Stimulated activated CD8-positive, alpha-beta memory T cell treated with anti-CD3 and anti-CD28 coated beads, Interleukin-2, amount 100 ng/mL, for 1 hour (primary cell): ENCODE results near the gene MIPEP.

ENCODE experiments used
- DNase-seq, 2 donors: peaks; one replicate each; pipeline ENCODE4 v3.0.0-alpha.2; 2020; ENCODE audit warnings: low read depth in 2 of 2

MIPEP gene

DNA sequence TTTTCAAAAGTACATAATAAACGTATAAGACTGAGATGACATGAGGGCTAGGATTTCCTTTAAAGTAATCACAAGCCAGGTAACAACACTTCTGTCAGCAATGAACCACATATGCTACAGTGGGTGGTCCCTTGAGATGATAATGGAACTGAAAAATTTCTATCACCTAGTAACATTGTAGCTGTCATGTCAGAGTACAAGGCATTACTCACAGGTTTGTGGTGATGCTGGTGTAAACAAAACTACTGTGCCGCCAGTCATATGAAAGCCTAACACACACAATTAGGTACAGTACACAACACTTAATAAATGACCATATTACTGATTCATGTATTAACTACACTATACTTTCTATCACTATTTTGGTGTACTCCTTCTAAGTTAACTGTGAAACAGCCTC, 36.8 kb downstream of the MIPEP start:
- no peak for DNase-seq

DNA sequence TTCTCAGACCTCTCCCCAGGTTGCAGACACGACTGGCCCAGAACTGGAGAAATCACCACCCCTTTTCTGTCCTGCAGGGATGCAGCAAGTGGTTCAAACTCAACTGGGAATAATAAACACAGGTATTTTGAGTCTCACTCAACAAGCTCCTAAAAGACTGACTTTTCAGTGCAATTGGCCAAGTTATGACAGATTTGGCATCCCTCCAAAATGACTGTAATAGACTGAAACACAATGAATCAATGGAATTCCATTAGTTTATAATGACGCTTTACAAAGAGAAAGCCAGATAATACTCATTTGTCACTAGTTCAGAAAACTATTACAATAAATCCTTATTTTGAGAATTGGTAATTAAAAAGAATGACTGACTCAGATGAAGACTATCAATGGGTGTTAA, 38.1 kb downstream of the MIPEP start:
- no peak for DNase-seq

GRCh38 chr13:23850134-23850533, 39.1 kb downstream of the MIPEP start:
- DNase-seq, result no peak

GRCh38 chr13:23849670-23850069, 39.5 kb downstream of the MIPEP start:
- DNase-seq, result no peak

DNA sequence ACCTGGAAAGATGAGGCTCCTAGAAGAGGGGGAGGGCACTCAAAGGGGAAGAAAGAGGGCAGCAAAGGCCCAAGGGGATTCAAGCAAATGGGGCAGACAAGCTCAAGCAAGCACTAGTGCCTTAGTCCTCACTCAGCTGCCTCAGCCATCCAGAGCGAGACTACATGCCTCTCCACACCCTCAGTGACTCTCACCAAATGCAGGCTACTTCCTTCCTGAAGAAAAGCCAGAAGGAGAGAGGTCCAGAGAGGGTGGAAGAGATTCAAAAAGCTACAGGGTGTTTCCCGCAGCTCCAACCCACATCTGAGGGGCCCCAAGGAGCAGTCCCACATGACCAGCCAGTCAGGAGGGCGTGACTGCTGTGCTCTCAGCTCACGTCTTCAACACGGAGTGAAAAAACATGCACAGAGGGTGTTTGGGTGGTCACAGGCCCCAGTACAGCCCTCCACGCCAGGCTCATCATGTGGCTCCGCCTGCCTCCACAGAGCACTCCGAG, 40.5 kb downstream of the MIPEP start:
- no peak for DNase-seq

GRCh38 chr13:23848019-23848418, 41.2 kb downstream of the MIPEP start:
- DNase-seq, result no peak

GRCh38 chr13:23847497-23847896, 41.7 kb downstream of the MIPEP start:
- no peak for DNase-seq

- DNase-seq, result no peak
Measured at GRCh38 chr13:23845105-23845725, 44.0 kb downstream of the MIPEP start.

- no peak for DNase-seq
Measured at GRCh38 chr13:23844132-23844531, 45.1 kb downstream of the MIPEP start.

- no peak for DNase-seq
Measured at GRCh38 chr13:23843436-23843835, 45.8 kb downstream of the MIPEP start.

DNA sequence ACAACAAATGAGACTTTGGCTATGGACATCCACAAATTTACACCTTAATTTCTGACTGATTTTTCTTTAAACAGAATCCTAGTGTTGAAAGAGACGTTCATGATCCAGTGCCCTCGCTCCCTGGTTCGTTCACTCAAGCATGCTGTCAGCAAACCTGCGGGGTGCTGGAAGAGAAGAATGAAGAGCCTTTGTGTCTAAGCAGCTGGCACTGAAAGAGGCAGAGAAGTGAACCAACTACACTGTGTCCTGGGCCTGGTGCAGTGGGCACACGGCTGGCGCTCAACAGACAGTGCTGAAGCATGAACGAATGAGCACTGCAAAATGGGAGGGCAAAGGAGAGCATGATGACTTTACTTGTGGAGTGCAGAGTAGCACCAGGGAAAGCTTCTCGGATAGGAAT, 46.8 kb downstream of the MIPEP start:
- no peak for DNase-seq

- no peak for DNase-seq
Measured at GRCh38 chr13:23833733-23834611, 55.2 kb downstream of the MIPEP start.

- DNase-seq, result no peak
Measured at GRCh38 chr13:23828866-23829265, 60.3 kb downstream of the MIPEP start.

DNA sequence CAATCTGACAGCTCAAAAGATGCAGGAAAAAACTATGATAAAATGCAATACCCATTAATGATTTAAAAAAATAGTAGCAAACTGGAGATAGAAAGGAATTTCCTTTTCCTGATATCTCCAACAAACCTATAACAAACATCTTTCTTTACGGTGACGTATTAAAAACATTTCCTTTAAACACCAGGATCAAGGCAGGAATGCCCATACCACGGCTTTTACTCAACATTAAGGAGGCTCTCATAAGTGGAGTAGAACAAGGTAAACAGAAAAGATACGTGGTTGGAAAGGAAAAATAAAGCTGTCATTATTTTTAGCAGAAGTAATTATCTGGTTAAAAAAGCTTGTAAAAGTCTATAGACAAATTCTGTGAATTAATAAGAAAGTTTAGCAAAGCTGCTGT, 61.1 kb downstream of the MIPEP start:
- no peak for DNase-seq

DNA sequence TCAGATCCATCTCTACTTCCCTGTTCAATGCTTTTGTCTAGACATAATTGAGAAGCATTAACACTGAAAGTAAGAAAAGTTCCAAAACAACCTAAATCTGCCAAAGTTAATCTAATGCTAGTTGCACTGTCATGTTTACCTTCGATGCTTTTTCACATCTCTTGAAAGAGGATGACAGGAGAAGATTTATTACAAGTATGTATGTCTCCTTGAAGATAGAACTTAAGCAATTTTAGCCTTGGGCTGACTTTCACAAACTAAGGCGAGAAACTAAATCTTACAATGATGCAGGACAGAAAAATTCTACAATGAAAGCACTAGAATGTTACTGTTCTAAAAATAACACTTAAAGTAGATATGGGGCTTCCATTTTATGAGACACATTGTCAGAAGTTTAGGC, 64.0 kb downstream of the MIPEP start:
- DNase-seq, result no peak

DNA sequence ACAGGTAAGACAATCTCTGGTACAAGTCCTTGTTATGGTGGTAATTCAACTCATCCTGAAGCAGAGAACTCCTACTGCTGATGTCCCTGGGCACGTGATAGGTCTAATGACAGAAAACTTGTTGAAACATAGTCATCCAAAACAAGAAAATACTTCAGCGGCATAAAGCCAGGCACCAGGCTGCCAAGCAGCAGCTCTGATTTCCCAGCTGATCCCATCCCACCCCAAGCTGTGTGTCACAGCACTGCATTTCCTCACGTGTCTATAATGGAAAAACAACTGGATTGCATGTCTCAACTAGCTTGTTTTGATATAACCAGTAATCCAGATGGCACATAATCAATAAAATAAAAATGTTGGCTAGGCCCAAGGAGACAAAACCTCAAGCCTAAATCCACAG, 64.8 kb downstream of the MIPEP start:
- DNase-seq, result no peak

DNA sequence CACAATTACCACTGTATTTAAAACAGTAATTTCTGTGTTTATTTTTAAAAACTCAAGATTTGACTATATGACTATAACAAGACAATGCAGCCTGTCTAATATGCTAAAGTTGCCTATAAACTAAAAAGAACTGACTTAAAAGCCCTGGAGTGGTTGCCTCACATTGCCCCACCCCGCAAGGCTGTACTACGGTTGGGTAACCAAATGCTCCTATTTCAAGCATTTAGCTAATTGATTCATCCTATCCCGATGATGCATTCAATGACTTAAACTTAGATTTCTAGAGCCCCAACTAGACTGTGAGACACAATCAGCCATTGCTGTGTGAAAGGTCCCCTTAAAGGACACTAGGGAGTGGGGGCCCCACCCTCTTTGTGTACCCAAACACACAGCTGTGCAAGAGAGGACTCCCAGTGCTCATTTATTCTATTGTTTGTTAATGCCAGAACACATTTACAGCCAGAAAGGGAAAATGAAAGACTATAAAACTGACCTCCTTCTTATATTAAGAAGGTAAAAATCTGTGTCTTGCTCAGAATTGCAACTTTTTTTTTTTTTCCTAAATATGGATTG, 66.9 kb downstream of the MIPEP start:
- no peak for DNase-seq

DNA sequence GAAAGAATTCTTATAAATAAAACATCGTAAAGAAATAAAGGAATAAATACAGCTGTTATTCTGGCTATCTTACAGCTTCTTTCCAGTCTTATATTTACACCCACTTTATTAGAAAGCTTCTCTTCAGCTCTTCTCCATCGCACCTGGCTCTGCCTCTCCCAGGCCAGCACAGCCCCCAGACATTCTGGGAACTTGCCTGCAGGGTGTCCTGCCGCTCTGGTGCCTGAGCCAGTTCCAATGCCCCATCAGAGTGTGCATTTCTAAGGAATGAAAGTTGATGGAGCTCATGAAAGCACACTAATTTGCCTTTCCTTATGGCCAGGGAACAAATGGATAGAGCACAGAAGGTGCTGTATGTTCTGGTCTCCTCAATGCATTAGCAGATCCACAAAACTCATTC, 68.7 kb downstream of the MIPEP start:
- no peak for DNase-seq

DNA sequence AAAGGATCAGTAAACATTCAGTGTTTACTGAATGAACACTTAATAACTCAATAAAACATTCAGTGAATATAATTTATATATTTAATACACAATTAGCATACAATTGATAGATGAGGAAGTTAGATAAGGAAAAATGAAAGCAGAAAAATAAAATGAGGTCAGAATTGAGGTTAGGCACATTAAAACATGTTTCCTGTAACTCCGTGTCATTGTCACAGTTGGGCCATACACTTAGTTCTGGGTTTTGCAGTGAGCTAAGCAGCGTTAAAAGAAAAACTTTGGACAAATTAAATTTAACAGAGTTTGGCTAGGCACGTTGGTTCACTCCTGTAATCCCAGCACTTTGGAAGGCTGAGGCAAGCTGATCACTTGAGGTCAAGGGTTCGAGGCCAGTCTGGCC, 71.4 kb downstream of the MIPEP start:
- no peak for DNase-seq

GRCh38 chr13:23817136-23817535, 72.1 kb downstream of the MIPEP start:
- no peak for DNase-seq

DNA sequence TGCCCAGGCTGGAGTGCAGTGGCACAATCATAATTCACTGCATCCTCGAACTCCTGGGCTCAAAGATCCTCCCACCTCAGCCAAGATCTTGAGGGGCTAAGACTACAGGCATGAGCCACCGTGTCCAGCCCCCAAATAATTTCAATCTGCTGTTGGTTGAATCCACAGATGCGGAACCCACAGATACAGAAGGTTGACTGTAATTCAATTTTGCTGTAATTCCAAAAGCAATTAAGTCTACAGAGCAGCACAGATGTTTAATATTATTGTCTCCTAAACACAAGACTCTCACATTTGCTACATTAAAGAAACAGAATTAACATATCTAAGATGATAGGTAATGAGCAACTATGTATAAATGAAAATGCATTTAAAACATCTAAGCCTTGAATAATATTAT, 75.6 kb downstream of the MIPEP start:
- no peak for DNase-seq

- DNase-seq, result no peak
Measured at GRCh38 chr13:23811366-23812062, 77.7 kb downstream of the MIPEP start.
